Measurements from ENCODE around the gene KRTAP6-3. TPM values are rescaled to one million over a fixed set of nuclear protein-coding genes. Genes with fewer than 3 reads are reported as not detected.

Gene KRTAP6-3
- total and polyA plus RNA-seq, 9 of the 15 experiments (the other 6 are each of a cell fraction or from before 2014, with no cell fraction given): 0.23 TPM; not detected in 8

- TF ChIP-seq ZNF407 (IDR thresholded peaks at IDR 0.05; ENCODE audit: low read depth) (no peak), BCOR (IDR thresholded peaks at IDR 0.05) (no peak), ZNF384 (IDR thresholded peaks at IDR 0.05; ENCODE audit: low read depth, low read length) (no peak), RBBP5 (IDR thresholded peaks at IDR 0.05; ENCODE audit: borderline replicate concordance, insufficient read depth, low read length, poor library complexity, severe bottlenecking) (no peak), CTCF (IDR thresholded peaks at IDR 0.05 in 2 of 3, conservative IDR thresholded peaks at IDR 0.05 in 1 of 3; ENCODE audit: insufficient read depth in 2 of 3, low read depth in 1 of 3, low read length in 3 of 3) (no peak), NR4A1 (CRISPR knock-in tag; IDR thresholded peaks at IDR 0.05) (no peak), NR4A1 (tag; IDR thresholded peaks at IDR 0.05) (no peak)
Measured at GRCh38 chr21:30563072-30563471, 29.2 kb upstream of the KRTAP6-3 start (continued).
